Activated naive CD8-positive, alpha-beta T cell treated with anti-CD3 and anti-CD28 coated beads, Interleukin-2, amount 50 U/mL, for 16 hours (primary cell): Measurements from ENCODE around the gene TNRC6A.
"Not testable (repeated sequence)": the region's sequence is repeated elsewhere in the genome, so short reads cannot be mapped to it uniquely, and the experiment has no call there.

Source experiments
- DNase-seq: peaks from one replicate; pipeline ENCODE4 v3.0.0-alpha.2; 2020; ENCODE audit warnings: low read depth, low spot score

Gene TNRC6A

DNA sequence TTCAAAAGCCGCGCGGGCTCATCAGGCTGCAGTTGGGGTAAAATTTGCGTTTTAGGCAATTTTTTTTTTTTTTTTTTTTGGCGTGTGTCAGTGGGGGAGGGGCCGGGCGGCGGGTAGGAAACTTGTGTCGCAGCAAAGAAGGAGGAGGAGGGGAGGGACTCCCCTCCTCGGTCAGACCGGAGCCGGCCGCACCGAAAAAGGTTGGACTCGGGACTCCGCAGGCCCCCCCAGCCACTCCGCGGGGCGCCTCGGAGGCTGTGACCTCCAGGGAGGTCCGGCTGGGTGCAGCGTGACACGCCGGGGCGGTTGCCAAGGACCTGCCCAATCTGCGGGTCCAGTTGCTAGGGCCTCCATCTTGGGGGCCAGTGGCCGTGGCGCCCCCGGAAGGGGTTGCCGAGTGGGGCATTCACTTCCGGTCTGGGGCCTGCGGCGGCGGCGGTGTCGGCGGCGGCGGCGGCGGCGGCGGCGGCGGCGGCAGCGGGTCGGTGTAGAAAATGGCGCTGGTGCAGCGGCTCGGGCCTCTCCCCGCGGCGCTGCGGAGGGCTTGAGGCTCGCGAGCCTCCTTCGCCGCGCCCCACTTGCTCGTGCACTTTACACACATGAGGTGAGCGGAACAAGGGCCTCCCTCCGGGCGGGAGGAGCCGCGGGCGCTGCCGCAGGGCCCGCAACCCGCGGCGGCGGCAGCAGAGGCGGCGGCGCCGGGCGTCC is at the start of gene TNRC6A:
TNRC6A (plus strand) TSS at position 409 of the 708 bp plus-strand sequence; CDS start at position 600, 191 bp downstream.
- DNase-seq = peak; percentile 65

DNA sequence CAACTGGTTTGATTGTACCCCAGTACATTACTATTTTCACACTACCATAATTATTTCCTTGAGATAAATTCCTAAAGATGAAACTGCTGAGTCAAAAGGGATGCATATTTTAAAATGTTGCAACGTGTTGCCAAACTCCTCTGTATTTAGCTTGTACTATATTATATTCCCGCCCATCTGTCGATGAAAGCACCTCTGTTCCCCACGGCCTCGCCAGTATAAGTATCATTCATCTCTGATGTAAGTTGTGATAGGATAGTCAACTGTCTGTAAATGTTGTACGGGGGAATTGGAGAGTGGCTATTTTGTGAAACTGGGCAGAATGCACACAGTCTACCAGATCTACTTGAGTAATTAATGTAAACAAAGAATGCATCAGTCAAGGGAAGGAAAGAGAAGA is 47.7 kb upstream of the TNRC6A start:
- no peak for DNase-seq

DNA sequence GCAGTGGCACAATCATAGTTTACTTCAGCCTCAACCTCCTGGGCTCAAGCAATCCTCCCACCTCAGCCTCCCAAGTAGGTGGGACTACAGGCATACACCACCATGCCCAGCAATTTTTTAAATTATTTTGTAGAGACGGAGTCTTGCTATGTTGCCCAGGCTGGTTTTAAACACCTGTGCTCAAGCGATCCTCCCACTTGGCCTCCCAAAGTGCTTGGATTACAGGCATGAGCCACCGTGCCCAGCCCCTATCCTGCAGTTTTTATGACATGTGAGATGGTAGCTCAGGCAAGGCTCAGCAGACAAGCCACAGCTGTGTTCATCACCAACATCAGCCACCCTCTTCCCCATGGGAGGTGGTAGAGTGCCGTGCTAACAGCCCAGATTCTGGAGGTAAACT is 46.2 kb upstream of the TNRC6A start:
- no peak for DNase-seq

DNA sequence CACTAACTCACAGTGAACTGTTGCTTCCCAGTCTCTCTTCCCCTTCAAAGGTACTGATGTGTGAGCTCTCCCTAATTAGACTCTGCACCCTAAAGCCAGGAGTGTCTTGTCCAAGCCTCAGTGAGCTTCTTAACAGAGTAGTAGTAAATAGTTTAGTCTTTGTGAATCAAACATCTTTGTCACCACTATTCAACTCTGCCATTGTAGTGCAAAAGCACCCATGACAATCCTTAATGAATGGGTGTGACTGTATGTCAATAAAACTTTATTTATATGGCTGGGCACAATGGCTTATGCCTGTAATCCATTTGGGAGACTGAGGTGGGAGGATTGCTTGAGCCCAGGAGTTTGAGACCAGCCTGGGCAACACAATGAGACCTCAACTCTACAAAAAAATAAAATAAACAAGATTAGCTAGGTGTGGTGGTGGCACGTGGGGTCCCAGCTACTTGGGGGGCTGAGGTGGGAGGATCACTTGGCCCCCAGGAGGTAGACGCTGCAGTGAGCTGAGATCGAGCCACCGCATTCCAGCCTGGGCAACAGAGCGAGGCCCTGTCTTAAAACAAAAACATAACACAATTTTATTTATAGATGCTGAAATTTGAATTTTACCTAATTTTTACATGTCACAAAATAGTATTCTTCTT is 45.5 kb upstream of the TNRC6A start:
- no peak for DNase-seq

DNA sequence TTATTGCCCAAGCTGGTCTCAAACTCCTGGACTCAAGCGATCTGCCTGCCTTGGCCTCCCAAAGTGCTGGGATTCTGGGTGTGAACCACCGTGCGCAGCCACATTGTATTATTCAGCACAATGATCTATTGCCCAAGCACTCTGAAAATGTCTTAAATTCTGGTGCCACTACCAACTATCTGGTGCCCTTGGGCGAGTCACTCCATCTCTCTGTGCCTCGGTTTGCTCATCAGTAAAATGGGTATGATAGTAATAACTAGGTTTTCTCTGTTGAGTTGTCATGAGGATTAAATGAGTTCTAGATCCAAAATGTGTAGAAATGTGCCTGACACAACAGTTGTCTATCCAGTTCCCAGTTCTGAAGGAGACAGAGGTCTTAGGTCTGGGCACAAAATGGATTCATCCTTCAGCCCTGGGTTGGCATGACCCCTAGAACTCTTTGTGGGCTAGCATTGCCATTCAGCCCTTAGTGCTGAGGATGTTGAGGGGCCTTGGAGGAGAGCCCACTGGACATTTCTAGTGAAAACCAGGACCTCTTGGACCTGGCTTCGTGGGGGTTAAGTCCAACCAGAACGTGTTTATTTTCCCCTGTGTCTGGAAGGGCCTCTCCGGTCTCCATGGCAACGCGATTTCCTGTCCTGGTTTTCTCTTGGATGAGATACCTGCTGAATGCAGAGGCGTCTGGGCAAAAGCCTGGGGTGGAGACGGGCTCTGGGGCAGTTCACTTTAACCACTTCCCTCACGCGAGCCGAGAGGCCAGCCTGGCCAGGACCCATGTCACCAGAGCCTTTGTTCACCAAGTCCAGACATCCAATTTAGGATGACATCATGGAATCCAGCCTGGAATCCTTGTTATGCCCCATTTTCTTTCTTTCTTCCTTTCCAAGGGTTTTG is 43.7 kb upstream of the TNRC6A start:
- no peak for DNase-seq

DNA sequence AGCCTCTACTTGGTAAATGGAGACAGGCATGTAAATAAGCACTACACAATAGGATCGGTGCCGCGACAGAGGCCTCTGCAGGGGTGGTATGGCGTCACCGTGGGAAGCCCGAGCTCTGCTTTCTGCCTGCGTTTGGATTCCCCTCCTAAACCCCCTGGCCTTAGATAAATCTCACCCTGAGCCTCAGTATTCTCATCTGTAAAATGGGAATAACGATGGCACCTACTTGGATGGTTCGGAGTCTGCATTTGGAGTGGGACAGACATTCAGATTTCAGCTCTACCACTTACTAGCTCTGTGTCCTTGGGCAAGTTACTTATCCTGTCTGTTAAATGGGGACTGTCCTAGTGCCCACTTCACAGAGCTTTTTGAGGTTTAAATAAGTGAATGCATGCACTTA is 42.8 kb upstream of the TNRC6A start:
- DNase-seq = no peak

DNA sequence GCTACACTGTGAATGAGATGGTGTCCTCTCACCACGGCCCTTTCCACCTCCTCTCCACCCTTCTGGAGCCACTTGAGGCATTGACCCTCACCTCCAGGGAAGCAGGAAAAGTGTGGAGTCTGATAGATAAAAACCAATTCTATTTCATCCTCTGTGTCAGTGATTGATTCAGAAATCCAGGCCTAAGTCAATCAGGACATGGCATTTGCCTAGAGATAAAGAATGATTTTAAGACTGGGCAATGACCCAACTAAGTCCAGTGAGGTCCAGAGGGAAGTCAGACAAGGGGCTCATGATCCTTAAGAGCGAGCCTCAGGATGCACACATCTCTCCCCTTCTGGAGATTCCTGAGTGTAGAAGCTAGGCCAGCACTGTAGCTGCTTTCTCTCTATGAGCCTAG is 41.1 kb upstream of the TNRC6A start:
- no peak for DNase-seq

DNA sequence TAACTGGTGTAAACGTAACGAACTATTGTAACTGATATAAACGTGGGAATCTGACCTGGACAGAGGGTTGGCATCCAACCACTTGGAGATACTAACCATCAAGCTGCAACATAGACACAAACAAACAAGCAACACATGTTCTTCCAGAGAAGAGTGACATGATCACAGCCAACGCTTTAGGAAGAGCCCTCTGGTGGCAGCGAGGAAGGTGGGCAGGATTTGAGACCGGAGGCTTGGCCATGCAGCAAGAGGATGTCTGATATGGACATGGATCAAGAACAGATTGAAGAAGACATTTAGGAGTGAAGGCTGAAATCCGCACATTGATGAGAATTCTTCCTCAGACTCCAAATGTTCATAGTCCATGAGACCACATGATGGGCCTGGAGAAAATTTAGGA is 40.3 kb upstream of the TNRC6A start:
- DNase-seq = no peak

DNA sequence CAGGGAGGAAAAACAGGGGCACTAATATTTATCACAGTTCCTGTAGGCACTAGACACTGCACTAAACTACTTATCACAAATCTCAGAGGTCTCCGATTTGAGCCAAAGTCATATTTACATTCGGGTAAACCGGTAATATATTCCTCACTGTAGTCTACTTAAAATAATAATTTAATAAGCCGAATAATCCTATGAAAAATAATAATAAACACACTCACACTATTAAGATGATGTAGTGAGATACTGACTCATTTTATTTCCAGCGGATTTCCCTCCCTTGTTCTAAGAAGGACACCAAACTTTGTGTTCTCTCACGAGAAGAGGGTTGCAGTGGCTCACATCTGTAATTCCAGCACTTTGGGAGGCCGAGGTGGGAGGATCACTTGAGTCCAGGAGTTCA is 36.6 kb upstream of the TNRC6A start:
- DNase-seq = no peak

DNA sequence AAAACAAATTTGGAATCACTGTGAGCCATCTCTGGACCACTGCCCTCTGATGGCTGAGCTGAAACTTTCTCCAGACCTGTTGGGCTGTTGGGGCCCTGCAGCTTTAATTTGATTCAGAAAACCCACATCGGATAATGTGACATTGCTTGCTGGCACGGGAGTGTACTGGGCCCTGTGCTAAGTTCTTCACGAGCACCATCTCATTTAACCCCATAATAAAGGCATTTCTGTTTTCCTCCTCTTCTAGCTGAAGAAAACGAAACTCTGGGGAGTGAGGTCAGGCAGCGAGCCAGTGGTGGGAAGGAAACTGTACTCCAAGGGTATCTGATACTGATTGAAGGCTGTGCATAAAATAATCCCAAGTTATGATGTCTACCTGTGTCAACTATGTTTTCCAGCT is 34.5 kb upstream of the TNRC6A start:
- no peak for DNase-seq

DNA sequence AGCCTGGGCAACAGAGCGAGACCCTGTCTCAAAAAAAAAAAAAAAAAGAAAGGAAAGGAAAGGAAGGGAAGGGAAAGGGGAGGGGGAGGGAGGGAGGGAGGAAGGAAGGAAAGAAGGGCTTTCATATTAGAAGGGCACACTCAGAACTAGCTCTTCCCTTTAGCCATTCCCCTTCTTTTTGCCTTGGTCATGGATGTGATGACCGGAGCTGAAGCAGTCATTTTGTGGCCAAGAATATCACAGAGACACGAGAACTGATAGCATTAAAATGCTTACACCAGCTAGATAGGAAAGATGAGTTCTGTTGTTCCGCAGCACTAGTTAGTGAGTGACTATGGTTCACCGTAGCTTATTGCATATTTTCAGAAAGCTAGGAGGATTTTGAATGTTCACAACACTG is 32.8 kb upstream of the TNRC6A start:
- DNase-seq = no peak

DNA sequence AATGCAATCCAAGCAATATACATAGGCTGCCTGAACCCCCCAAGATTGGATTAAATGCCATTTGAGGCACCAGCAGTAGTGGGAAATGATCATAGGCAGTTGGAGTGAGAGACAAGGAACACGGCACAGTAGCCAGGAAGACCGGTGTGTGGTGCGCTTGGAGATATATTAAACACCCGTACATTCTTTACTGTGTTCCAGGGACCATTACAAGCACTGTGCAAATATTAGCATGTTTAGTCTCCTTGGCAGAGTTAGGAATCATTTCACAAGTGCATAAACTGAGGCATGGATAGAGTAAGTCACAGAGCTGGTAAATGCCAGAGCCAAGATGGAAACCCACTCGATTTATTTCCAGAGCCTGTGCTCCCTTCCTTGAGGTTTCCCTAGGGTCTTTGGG is 31.1 kb upstream of the TNRC6A start:
- no peak for DNase-seq

DNA sequence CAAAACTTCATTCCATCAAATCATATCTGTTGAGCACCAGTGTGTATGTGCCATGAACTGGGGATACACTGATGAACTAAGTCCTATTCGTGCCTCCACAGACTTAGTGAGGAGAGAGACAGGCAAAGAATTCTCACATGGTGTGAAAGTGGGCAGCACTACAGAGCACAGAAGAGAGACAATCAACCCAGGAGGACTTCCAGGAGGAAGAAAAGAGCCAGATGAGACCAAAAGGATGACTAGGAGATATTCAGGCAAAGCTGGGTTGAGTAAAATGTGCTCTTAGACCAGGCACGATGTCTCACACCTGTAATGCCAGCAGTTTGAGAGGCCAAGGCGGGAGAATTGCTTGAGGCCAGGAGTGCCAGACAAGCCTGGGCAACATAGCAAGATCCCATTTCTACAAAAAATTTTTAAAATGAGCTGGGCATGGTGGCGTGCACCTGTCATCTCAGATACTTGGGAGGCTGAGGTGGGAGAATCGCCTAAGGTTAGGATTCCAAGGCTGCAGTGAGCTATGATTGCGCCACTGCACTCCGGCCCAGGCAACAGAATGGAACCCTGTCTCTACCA is 30.2 kb upstream of the TNRC6A start:
- no peak for DNase-seq

DNA sequence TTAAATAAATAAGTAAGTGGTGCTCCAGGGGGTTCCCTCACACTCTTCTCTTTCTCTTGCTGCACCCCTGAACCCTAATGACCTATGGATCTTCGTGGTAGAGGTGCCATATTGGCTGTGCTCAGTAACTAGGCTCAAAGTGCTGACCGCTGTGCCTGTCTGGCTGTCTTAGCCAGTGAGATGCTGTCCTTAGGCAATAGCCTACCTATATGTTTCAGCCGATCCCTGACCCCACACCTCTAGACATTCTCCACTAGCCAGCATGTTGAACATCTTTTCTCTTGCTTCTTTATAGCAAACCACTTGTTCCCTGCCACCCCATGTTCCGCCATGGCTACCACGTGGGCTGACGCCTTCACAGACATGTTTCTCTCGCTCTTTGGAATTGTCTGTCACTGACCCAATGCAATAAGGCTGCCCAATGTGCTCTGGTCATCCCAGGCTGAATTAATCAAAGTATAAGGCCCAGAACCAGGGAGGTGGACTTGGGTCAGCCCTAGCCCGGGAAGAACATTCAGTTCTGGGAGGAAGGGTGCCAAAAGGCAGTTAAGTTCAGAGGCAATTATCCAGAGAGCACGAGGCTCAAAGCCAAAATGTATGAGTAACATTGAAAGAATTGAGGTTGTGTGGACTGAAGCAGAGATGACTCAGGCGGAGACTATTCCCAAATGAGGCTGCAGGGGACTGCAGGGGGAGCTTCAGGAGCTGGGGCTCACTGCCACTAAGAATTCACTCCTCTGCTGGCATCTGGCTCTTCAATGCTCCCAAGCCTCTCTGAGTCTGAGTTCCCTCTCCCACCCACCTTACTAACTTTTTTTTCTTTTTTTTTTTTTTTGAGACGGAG is 28.7 kb upstream of the TNRC6A start:
- DNase-seq = no peak

DNA sequence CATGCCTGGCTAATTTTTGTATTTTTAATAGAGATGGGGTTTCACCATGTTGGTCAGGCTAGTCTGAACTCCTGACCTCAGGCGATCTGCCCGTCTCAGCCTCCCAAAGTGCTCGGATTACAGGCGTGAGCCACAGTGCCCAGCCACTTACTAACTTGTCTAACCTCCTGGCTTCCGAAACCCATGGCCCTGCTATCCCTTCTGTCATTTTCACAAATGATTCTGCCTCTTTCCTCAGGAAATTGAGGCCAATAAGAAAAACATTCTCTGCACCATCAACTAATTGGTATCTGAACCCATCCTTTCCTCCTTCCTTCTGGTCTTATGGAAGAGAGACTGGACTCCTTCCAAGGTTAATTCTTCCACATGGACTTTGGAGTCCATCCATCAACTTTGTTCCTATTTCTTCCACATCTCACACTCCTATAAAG is 27.9 kb upstream of the TNRC6A start:
- no peak for DNase-seq

DNA sequence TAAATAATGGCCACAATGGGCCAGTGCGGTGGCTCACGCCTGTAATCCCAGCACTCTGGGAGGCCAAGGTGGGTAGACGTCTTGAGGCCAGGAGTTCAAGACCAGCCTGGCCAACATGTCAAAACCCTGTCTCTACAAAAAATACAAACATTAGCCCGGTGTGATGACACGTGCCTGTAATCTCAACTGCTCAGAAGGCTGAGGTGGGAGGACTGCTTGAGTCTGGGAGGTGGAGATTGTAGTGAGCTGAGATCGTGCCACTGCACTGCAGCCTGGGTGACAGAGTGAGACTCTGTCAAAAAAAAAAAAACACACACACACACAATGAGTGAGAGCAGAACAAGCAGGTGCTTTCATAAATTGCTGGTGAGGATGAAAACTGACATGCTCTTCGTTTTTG is 21.7 kb upstream of the TNRC6A start:
- not testable (repeated sequence) for DNase-seq

DNA sequence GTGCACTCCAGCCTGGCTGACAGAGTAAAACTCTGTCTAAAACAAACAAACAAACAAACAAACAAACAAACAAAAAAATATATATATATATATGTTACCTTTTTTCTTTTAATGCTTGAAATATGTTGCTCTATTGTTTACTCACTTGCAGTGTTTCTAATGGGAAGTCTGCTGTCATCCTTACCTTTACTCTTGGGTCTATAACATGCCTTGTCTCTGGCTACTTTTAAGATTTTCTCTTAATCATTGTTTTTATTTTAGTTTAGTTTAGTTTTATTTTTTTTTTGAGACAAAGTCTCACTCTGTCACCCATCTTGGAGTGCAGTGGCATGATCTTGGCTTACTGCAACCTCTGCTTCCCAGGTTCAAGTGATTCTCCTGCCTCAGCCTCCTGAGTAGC is 16.1 kb upstream of the TNRC6A start:
- DNase-seq = no peak

DNA sequence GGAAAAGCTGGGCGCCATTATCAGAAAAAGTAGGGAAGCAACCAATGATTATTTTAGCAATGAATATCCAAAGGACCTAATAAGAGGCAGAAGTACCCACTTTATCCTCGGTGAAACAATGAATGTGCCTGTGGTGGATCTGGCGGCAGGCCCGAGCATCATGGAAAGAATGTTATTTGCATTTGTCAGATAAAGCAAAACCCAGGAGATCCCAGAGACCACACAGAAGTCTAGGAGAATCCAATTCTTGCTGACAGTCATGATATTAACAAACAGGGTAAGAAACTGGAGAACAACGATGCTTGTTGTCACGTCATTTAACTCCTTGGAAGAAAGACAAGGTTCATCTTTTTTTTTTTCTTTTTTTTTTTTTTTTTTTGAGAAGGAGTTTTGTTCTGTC is 12.0 kb upstream of the TNRC6A start:
- DNase-seq = no peak

DNA sequence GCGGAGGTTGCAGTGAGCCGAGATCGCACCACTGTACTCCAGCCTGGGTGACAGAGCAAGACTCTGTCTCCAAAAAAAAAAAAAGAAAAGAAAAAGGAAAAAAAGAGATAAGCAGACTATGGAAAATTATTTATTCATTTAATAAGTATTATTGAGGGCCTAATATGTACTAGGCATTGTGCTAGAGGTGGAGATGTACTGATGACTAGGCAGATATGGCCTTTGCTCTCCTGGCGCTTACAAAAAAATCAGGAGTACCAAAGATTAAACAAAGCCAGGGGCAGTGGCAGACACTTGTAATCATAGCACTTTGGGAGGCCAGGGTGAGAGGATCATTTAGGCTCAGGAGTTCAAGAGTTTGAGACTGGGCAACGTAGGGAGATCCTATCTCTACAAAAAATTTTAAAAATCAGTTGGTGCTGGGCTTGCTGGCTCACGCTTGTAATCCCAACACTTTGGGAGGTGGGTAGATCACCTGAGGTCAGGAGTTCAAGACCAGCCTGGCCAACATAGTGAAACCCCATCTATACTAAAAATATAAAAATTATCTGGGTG is 10.4 kb upstream of the TNRC6A start:
- DNase-seq = no peak

DNA sequence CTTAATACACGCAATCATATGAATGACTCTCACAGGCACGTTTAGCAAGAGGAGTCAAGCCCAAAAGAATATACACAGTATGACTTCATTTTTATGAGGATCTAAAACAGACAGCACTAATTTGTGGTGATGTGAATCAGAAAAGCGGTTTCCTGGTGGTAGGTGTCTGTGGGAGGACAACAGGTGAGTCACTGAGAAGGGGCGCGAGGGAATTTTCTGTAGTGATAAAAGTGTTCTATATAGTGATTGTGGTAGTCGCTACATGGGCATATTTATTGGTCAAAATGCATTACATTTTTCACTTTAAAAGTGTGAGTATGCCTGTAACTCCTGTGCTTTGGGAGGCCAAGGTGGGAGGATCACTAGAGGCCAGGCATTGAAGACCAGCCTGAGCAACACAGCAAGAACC is 7.6 kb upstream of the TNRC6A start:
- DNase-seq = no peak

DNA sequence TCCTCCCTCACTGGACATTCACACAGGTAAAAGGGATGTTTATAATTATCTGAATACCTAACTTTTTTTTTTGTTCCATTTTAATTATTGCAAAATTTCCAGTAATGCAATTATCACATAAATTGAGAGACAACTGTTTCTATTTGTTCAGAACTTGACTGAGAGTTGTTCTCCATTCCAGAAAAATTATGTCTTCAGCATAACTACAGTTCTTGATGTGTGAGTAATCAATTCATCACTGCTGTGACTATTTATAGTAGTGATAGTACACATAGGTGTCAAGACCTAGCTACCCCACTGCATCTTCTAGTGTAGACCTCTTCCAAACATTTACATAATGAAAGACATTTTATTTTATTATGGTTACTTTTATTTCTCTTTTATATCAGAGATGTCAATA is 5.8 kb upstream of the TNRC6A start:
- no peak for DNase-seq
